HG02885 (cell line): Measurements from ENCODE around the gene RINL.
"Not testable (repeated sequence)": the region's sequence is repeated elsewhere in the genome, so short reads cannot be mapped to it uniquely, and the experiment has no call there.

Source experiments
- ATAC-seq: cut with Tn5 transposase; IDR thresholded peaks from one replicate; pipeline ENCODE4 v1.9.1; 2021; ENCODE audit warnings: mild to moderate bottlenecking; ENCODE audit not compliant: unreplicated experiment, poor library complexity

The RINL gene

GRCh38 chr19:38837656-38838121, 40.4 kb downstream of the RINL start:
- no peak for ATAC-seq

- ATAC-seq = no peak
These were observed 41.0 kb downstream of the RINL start for GRCh38 chr19:38836983-38837626.

GRCh38 chr19:38836159-38836982, 41.7 kb downstream of the RINL start:
- no peak for ATAC-seq

GRCh38 chr19:38834590-38834989, 43.5 kb downstream of the RINL start:
- no peak for ATAC-seq

GRCh38 chr19:38834104-38834490, 44.0 kb downstream of the RINL start:
- ATAC-seq = no peak

GRCh38 chr19:38833092-38833425, 45.0 kb downstream of the RINL start:
- ATAC-seq = no peak

- ATAC-seq = peak; percentile 34
These were observed 46.9 kb downstream of the RINL start for GRCh38 chr19:38831142-38831605.

- ATAC-seq = no peak
These were observed 47.9 kb downstream of the RINL start for GRCh38 chr19:38830039-38830733.

- not testable (repeated sequence) for ATAC-seq
These were observed 48.9 kb downstream of the RINL start for GRCh38 chr19:38829203-38829602.

GRCh38 chr19:38826856-38827551, 51.1 kb downstream of the RINL start:
- ATAC-seq = no peak

GRCh38 chr19:38825936-38826335, 52.1 kb downstream of the RINL start:
- ATAC-seq = not testable (repeated sequence)

GRCh38 chr19:38821230-38821825, 56.7 kb downstream of the RINL start:
- not testable (repeated sequence) for ATAC-seq

GRCh38 chr19:38819231-38819920, 58.7 kb downstream of the RINL start:
- ATAC-seq = no peak
